Parathyroid adenoma (tissue), 2 donors: ENCODE data around the gene SLC6A19.

Experiments used
- H2AFZ ChIP-seq: fragments of 300-600 bp; sonication (generic); one replicate; pipeline ENCODE4 v1.7.0; 2017; ENCODE audit warnings: antibody characterized with exemption, mild to moderate bottlenecking
- H3K27ac ChIP-seq: fragments of 300-600 bp; sonication (generic); one replicate; pipeline ENCODE4 v1.7.0; 2017
- H3K27me3 ChIP-seq: fragments of 300-600 bp; sonication (generic); one replicate; pipeline ENCODE4 v1.7.0; 2017; ENCODE audit warnings: low read length; ENCODE audit not compliant: control insufficient read depth, insufficient read depth
- H3K36me3 ChIP-seq: fragments of 300-600 bp; sonication (generic); one replicate; pipeline ENCODE4 v1.7.0; 2017; ENCODE audit warnings: low read length; ENCODE audit not compliant: control insufficient read depth, insufficient read depth
- H3K4me1 ChIP-seq: fragments of 300-600 bp; sonication (generic); one replicate; pipeline ENCODE4 v1.7.0; 2017; ENCODE audit warnings: control low read depth
- H3K4me2 ChIP-seq: fragments of 300-600 bp; sonication (generic); one replicate; pipeline ENCODE4 v1.7.0; 2017; ENCODE audit warnings: low read length
- H3K4me3 ChIP-seq: fragments of 300-600 bp; sonication (generic); one replicate; pipeline ENCODE4 v1.7.0; 2017; ENCODE audit warnings: low read depth, low read length
- H3K79me2 ChIP-seq: fragments of 300-600 bp; sonication (generic); one replicate; pipeline ENCODE4 v1.7.0; 2017; ENCODE audit warnings: control low read depth
- H3K9ac ChIP-seq: fragments of 300-600 bp; sonication (generic); one replicate; pipeline ENCODE4 v1.7.0; 2017; ENCODE audit warnings: mild to moderate bottlenecking
- H3K9me3 ChIP-seq: fragments of 300-600 bp; sonication (generic); one replicate; pipeline ENCODE4 v1.7.0; 2017; ENCODE audit warnings: low read length; ENCODE audit not compliant: control insufficient read depth
- TF ChIP-seq, protein P1 (sequence below): fragments of 300-600 bp; sonication (generic); IDR thresholded peaks from one replicate; pipeline ENCODE4 v1.7.0; 2017; ENCODE audit warnings: antibody characterized with exemption, mild to moderate bottlenecking
- donor health status: primary hyperparathyroidism.

SLC6A19 gene

GRCh38 chr5:1208743-1209488 lies 7.5 kb downstream of the SLC6A19 start:
- H3K4me2 ChIP-seq, result no peak overlapping the region
- H3K27ac ChIP-seq, result no peak overlapping the region
- no peaks in the 10 kb centered on the region for H3K4me1 ChIP-seq
- no peak overlapping the region for H3K4me3 ChIP-seq
- H2AFZ ChIP-seq, result no peak overlapping the region
- H3K9me3 ChIP-seq, result no peaks in the 10 kb centered on the region
- no peaks in the 10 kb centered on the region for H3K79me2 ChIP-seq
- TF ChIP-seq, protein P1, sequence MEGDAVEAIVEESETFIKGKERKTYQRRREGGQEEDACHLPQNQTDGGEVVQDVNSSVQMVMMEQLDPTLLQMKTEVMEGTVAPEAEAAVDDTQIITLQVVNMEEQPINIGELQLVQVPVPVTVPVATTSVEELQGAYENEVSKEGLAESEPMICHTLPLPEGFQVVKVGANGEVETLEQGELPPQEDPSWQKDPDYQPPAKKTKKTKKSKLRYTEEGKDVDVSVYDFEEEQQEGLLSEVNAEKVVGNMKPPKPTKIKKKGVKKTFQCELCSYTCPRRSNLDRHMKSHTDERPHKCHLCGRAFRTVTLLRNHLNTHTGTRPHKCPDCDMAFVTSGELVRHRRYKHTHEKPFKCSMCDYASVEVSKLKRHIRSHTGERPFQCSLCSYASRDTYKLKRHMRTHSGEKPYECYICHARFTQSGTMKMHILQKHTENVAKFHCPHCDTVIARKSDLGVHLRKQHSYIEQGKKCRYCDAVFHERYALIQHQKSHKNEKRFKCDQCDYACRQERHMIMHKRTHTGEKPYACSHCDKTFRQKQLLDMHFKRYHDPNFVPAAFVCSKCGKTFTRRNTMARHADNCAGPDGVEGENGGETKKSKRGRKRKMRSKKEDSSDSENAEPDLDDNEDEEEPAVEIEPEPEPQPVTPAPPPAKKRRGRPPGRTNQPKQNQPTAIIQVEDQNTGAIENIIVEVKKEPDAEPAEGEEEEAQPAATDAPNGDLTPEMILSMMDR, result no peak
- no peaks in the 10 kb centered on the region for H3K36me3 ChIP-seq
- H3K9ac ChIP-seq, result no peak overlapping the region
- no peaks in the 10 kb centered on the region for H3K27me3 ChIP-seq

- no peaks in the 10 kb centered on the region for H3K27me3 ChIP-seq
- H3K27ac ChIP-seq, result no peak overlapping the region
Observed at GRCh38 chr5:1209489-1209852, 8.1 kb downstream of the SLC6A19 start.

DNA sequence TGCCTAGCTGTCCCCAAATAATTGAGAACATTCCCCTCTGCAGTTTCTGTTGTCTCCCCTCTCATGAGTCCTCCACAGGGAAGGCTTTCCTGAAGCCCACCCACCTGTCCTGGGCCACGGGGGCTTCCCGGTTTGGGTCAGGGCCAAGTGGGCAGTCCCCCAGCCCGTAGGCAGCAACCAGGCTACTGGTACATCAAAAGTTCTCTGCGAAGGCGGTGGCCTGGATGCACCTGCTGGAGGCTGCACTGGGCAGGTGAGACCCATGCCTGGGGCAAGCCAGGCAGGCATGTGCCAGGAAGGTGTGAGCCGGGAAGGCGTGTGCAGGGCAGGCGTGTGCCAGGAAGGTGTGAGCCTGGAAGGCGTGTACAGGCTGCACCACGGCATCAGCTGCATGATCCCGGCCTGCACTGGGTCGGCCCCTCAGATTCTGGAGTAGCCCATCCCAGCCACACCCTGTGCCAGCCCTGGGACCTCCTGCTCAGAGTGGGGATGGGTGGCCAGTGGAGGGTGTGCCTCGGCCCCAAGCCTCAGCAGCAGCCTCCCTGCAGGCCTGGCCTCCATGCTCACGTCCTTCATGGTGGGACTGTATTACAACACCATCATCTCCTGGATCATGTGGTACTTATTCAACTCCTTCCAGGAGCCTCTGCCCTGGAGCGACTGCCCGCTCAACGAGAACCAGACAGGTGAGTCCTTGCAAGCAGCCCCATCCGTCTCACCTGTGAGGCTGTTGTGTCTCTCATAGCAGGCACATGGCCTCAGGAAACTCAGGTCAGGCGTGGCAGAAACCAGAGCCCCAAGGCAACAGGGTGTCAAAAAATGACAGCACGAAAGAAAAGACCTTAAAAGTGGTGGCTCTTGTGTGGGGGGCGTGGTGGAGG lies 8.7 kb downstream of the SLC6A19 start:
- Histone ChIP-seq H3K4me2 (no peak overlapping the region), H3K9me3 (no peaks in the 10 kb centered on the region), H3K4me1 (no peaks in the 10 kb centered on the region), H3K36me3 (no peaks in the 10 kb centered on the region), H2AFZ (no peak overlapping the region), H3K27ac (no peak overlapping the region), H3K9ac (no peak overlapping the region), H3K4me3 (no peak overlapping the region), H3K27me3 (no peaks in the 10 kb centered on the region), H3K79me2 (no peaks in the 10 kb centered on the region)
- TF ChIP-seq, protein P1, result no peak

More at GRCh38 chr5:1209489-1209852, 8.1 kb downstream of the SLC6A19 start:
- Histone ChIP-seq H3K36me3 (no peaks in the 10 kb centered on the region), H3K4me1 (no peaks in the 10 kb centered on the region), H3K4me3 (no peak overlapping the region), H3K4me2 (no peak overlapping the region), H3K9me3 (no peaks in the 10 kb centered on the region), H3K79me2 (no peaks in the 10 kb centered on the region), H3K9ac (no peak overlapping the region), H2AFZ (no peak overlapping the region)
- TF ChIP-seq, protein P1, result no peak

- no peaks in the 10 kb centered on the region for H3K9me3 ChIP-seq
- no peaks in the 10 kb centered on the region for H3K4me1 ChIP-seq
- no peaks in the 10 kb centered on the region for H3K79me2 ChIP-seq
- no peak overlapping the region for H3K4me2 ChIP-seq
- H3K27ac ChIP-seq, result no peak overlapping the region
- no peak overlapping the region for H3K9ac ChIP-seq
- H3K27me3 ChIP-seq, result no peaks in the 10 kb centered on the region
- TF ChIP-seq, protein P1, result no peak
- H2AFZ ChIP-seq, result no peak overlapping the region
- H3K4me3 ChIP-seq, result no peak overlapping the region
- no peaks in the 10 kb centered on the region for H3K36me3 ChIP-seq
Observed at GRCh38 chr5:1210832-1211251, 9.4 kb downstream of the SLC6A19 start.
